Naive thymus-derived CD4-positive, alpha-beta T cell (primary cell): ENCODE data around the gene VAMP8. TPM values are rescaled to one million over a fixed set of nuclear protein-coding genes. Genes with fewer than 3 reads are reported as not detected.

ENCODE experiments used
- ATAC-seq: fragments of 150-1000 bp; cut with Tn5 transposase; 2 replicates; pipeline ENCODE4 v1.10.0; 2021; ENCODE audit warnings: mild to moderate bottlenecking, moderate library complexity
- CTCF ChIA-PET: fragments of 350-600 bp; sonication (Branson Sonifier 250); formaldehyde crosslinking; loops from one replicate; lab custom pipeline; 2021; ENCODE audit warnings: antibody characterized with exemption; lab: Charles Lee
- POLR2A ChIA-PET: fragments of 350-600 bp; sonication (Branson Sonifier 250); formaldehyde crosslinking; loops from one replicate; lab custom pipeline; 2021; ENCODE audit warnings: antibody characterized with exemption, inconsistent platforms; lab: Charles Lee
- DNase-seq, 9 donors: peaks; one replicate each; pipeline versions ENCODE4 v3.0.0 to v3.0.0-alpha.2; 2020 to 2022; ENCODE audit warnings: mixed read lengths in 1 of 9
- H3K27ac ChIP-seq: one replicate; pipeline ENCODE4 v1.7.0; 2013; ENCODE audit warnings: mild to moderate bottlenecking, low read depth, low read length, moderate library complexity
- H3K27me3 ChIP-seq, 2 donors: one replicate each; pipeline ENCODE4 v1.7.0; 2013; ENCODE audit warnings: low read length in 2 of 2, mild to moderate bottlenecking in 2 of 2, moderate library complexity in 2 of 2; ENCODE audit not compliant: control insufficient read depth in 2 of 2, insufficient read depth in 2 of 2
- H3K36me3 ChIP-seq, 3 experiments: 1 replicate in 2 of 3; 2 replicates in 1 of 3; pipeline ENCODE4 v1.7.0; 2013; ENCODE audit warnings: low read length in 3 of 3, mild to moderate bottlenecking in 3 of 3, moderate library complexity in 1 of 3; ENCODE audit not compliant: insufficient read depth in 3 of 3, control insufficient read depth in 2 of 3
- H3K4me1 ChIP-seq, 2 donors: one replicate each; pipeline ENCODE4 v1.7.0; 2013; ENCODE audit warnings: low read length in 2 of 2, mild to moderate bottlenecking in 2 of 2, moderate library complexity in 1 of 2; ENCODE audit not compliant: control insufficient read depth in 2 of 2, insufficient read depth in 2 of 2
- H3K4me3 ChIP-seq: 2 replicates; pipeline ENCODE4 v1.7.0; 2013; ENCODE audit warnings: mild to moderate bottlenecking, low read length
- H3K9me3 ChIP-seq, 3 experiments: 1 replicate in 2 of 3; 2 replicates in 1 of 3; pipeline ENCODE4 v1.7.0; 2013; ENCODE audit warnings: low read length in 3 of 3; ENCODE audit not compliant: control insufficient read depth in 2 of 3
- H3K27ac Mint-ChIP-seq, 9 donors: one replicate each; pipeline ENCODE4 v1.8.0; 2020 to 2022; ENCODE audit warnings: mixed read lengths in 9 of 9, mild to moderate bottlenecking in 8 of 9, moderate library complexity in 5 of 9, inconsistent platforms in 2 of 9
- H3K27me3 Mint-ChIP-seq, 5 donors: one replicate each; pipeline ENCODE4 v1.8.0; 2021 to 2022; ENCODE audit warnings: mixed read lengths in 5 of 5, mild to moderate bottlenecking in 1 of 5
- H3K36me3 Mint-ChIP-seq, 5 donors: one replicate each; pipeline ENCODE4 v1.8.0; 2020 to 2022; ENCODE audit warnings: mixed read lengths in 5 of 5, mild to moderate bottlenecking in 3 of 5, inconsistent platforms in 1 of 5
- H3K4me1 Mint-ChIP-seq, 7 donors: one replicate each; pipeline ENCODE4 v1.8.0; 2020 to 2022; ENCODE audit warnings: mixed read lengths in 7 of 7, mild to moderate bottlenecking in 3 of 7, inconsistent platforms in 1 of 7
- H3K4me3 Mint-ChIP-seq, 10 donors: one replicate each; pipeline ENCODE4 v1.8.0; 2020 to 2022; ENCODE audit warnings: mild to moderate bottlenecking in 10 of 10, mixed read lengths in 10 of 10, moderate library complexity in 6 of 10, inconsistent platforms in 2 of 10
- H3K9me3 Mint-ChIP-seq, 11 donors: one replicate each; pipeline ENCODE4 v1.8.0; 2020 to 2022; ENCODE audit warnings: mixed read lengths in 11 of 11, mild to moderate bottlenecking in 4 of 11, inconsistent platforms in 1 of 11, moderate library complexity in 1 of 11
- intact Hi-C, 2 donors: fragments of 100-400 bp; cut with micrococcal nuclease; formaldehyde crosslinking; loops; one replicate each; pipeline ENCODE4 v1.15.1; 2023
- polyA plus RNA-seq, 2 donors: library from polyadenylated mRNA; unstranded; fragments of 300-500 nt; fragmentation: Illumina TruSeq; gene quantifications; one replicate each; pipeline ENCODE4 v1.2.3, GENCODE V29; 2021
- total RNA-seq, 6 experiments: library from RNA in 5 of 6; stranded (reverse) in 5 of 6; gene quantifications; 1 replicate in 5 of 6; 2 replicates in 1 of 6; pipeline ENCODE4 v1.2.3 and lab custom pipeline; 2021 to 2026

The VAMP8 gene
- total and polyA plus RNA-seq, 7 experiments from 2014 or later, result 55.1 to 347 (median 120) TPM

DNA sequence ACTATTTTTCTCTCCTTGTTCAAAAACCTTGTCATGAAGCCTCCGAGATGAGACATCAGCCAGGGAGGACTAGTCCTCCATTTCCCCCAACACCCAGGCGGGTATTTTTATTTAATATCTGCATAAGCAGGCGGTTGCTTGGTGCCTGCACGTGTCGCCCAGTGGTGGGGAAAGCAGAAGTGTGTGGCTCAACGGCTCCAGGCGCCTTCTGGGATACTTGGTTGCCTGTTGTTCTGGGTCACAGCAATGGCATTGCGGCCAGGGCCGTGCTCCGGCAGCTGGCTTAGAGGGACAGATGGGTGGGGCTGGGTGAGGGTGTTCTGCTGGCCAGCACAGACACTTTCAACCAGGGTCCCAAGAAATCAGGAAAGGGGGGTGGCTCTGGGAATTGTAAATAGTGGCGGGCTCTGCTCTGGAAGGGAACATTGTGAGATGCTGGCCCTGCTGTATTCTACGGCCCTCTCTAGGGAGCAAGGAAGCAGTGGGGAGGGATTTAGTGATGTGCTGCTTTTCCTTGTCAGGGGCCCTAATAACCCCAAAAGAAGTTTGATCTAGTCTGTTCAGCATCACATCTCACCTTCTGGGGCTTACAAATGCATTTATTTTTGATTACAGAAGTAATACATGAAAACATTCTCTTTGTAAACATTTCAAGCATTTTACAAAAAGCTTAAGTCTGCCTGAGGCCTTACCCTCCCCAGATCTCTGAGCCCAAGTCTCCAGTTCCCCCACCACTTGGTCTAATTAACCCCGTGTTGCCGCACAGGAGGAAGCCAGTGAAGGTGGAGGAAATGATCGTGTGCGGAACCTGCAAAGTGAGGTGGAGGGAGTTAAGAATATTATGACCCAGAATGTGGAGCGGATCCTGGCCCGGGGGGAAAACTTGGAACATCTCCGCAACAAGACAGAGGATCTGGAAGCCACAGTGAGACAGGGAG lies 1.1 kb downstream of the VAMP8 start:
- Histone ChIP-seq H3K4me3 (peak overlapping the region; percentile 78), H3K27me3 (no peaks in the 10 kb centered on the region), H3K27ac (peak overlapping the region; percentile 86), H3K4me1 (peaks cover 14 to 31% of the 10 kb centered on the region in 2 donors), H3K36me3 (peaks cover 0 to 13% (median 0%) of the 10 kb centered on the region in 3 experiments), H3K9me3 (no peaks in the 10 kb centered on the region)
- H3K9me3 Mint-ChIP-seq, result peaks cover 0 to 2% (median 0%) of the 10 kb centered on the region in 11 donors
- intact Hi-C loops, result loop anchor here (2.0 to 5.0 kb wide), 2 partner anchors 16 to 34 kb away; partner anchors contain the start of genes C2orf68 (in 1 of the 2) and RNF181 (in 1 of the 2)
- ATAC-seq (peak; percentile 69), DNase-seq (no peak)
- ChIA-PET POLR2A (interaction anchor here (0.7 to 5.7 kb wide), 14 partner anchors 9 to 252 kb away, joined by 3 to 50 read pairs (median 5); partner anchors contain the start of genes GGCX, MAT2A, RNF181 and SH2D6), CTCF (interaction anchor here (0.6 kb wide), 1 partner anchor 25 kb away, joined by 4 read pairs; no protein-coding TSS in a partner anchor)
- peaks cover 37 to 56% (median 48%) of the 10 kb centered on the region in 7 donors for H3K4me1 Mint-ChIP-seq
- peak overlapping the region; percentile 74 to 99 (median 94) for H3K27ac Mint-ChIP-seq
- H3K4me3 Mint-ChIP-seq, result peak overlapping the region; percentile 89 to 96 (median 92)
- no peaks in the 10 kb centered on the region for H3K27me3 Mint-ChIP-seq
- H3K36me3 Mint-ChIP-seq, result peaks cover 0 to 17% (median 12%) of the 10 kb centered on the region in 5 donors

DNA sequence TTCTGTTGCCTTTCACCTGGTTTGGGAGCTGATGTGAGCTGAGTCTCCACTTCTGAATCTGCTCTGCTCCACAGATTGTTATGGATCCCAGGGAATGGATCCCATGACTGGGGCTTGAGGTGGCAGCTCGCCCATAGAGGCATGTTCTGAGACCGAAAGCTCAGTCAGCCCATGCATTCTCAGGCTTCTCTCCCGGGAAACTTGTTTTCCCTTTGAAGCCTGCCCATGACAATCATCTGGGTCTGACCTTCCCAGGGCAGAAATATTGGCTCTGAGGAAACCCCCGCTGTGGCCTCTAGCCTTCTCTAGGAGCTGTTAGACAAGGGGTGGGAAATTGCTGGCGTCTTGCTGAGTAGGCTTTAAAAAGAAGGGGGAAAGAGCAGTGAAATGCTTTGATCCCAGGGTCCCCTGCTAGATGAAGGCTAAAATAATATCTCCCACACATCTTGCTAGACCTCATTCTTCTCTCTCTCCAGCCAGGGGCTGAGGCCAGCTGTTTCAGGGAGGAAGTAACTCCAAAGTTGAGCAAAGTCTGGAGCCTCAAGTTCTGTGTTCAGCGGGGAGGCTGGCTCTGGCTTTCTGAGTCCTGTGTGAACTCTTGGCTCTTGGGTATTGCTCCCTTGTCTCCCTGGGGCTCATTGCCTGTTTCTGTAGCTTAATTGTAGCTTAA lies 2.0 kb downstream of the VAMP8 start:
- intact Hi-C loops, result loop anchor here (2.0 to 5.0 kb wide), 2 partner anchors 15 to 33 kb away; partner anchors contain the start of genes C2orf68 (in 1 of the 2) and RNF181 (in 1 of the 2)
- Histone ChIP-seq H3K4me3 (peak overlapping the region; percentile 78), H3K9me3 (no peaks in the 10 kb centered on the region), H3K4me1 (peaks cover 19 to 36% of the 10 kb centered on the region in 2 donors), H3K27ac (peak overlapping the region; percentile 86), H3K36me3 (peaks cover 0 to 13% (median 0%) of the 10 kb centered on the region in 3 experiments), H3K27me3 (no peaks in the 10 kb centered on the region)
- no peak for DNase-seq
- peak overlapping the region; percentile 89 to 96 (median 92) for H3K4me3 Mint-ChIP-seq
- peaks cover 40 to 62% (median 54%) of the 10 kb centered on the region in 7 donors for H3K4me1 Mint-ChIP-seq
- CTCF ChIA-PET, result interaction anchor here (0.6 kb wide), 1 partner anchor 26 kb away, joined by 4 read pairs; no protein-coding TSS in a partner anchor
- H3K27ac Mint-ChIP-seq, result peak overlapping the region; percentile 74 to 99 (median 94)
- no peak for ATAC-seq
- peaks cover 0 to 2% (median 0%) of the 10 kb centered on the region in 11 donors for H3K9me3 Mint-ChIP-seq
- peaks cover 0 to 17% (median 12%) of the 10 kb centered on the region in 5 donors for H3K36me3 Mint-ChIP-seq
- H3K27me3 Mint-ChIP-seq, result no peaks in the 10 kb centered on the region
- POLR2A ChIA-PET, result interaction anchor here (0.6 to 5.7 kb wide), 14 partner anchors 8 to 252 kb away, joined by 3 to 50 read pairs (median 5); partner anchors contain the start of genes GGCX, MAT2A, RNF181 and SH2D6

DNA sequence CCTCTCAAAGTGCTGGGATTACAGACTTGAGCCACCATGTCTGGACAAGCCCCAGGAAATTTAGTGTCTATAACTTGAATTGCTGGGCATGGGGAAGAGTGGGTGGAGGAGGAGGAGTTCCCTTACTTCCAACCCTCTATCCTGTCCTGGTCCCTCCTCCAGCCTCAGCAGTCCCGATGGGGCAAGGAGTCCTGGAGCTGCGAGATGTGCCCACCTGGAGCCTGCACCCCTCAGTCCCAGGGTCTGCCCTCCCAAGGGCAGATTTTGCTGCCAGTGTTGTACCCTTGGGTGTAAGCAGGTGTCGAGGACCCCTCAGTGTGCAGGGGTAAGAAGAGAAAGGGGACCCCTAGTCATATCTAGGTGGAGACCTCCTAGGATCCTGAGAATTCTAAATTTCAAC lies 2.8 kb downstream of the VAMP8 start:
- Histone ChIP-seq H3K4me1 (peaks cover 25 to 40% of the 10 kb centered on the region in 2 donors), H3K4me3 (no peak overlapping the region), H3K27ac (peak overlapping the region; percentile 86), H3K27me3 (no peaks in the 10 kb centered on the region), H3K9me3 (no peaks in the 10 kb centered on the region), H3K36me3 (peaks cover 0 to 13% (median 0%) of the 10 kb centered on the region in 3 experiments)
- intact Hi-C loops, result no loop called here
- no peaks in the 10 kb centered on the region for H3K27me3 Mint-ChIP-seq
- H3K4me3 Mint-ChIP-seq, result peak overlapping the region; percentile 27 to 96 (median 78)
- DNase-seq (no peak), ATAC-seq (no peak)
- H3K27ac Mint-ChIP-seq, result peak overlapping the region in 7 of 9 donors; percentile 39 to 99 (median 76)
- H3K4me1 Mint-ChIP-seq, result peaks cover 45 to 68% (median 61%) of the 10 kb centered on the region in 7 donors
- CTCF ChIA-PET, result interaction anchor here (1.0 kb wide), 1 partner anchor 28 kb away, joined by 3 read pairs; no protein-coding TSS in a partner anchor
- peaks cover 0 to 2% (median 0%) of the 10 kb centered on the region in 11 donors for H3K9me3 Mint-ChIP-seq
- peaks cover 0 to 17% (median 12%) of the 10 kb centered on the region in 5 donors for H3K36me3 Mint-ChIP-seq
- POLR2A ChIA-PET, result interaction anchor here (1.2 to 5.7 kb wide), 3 partner anchors 15 to 25 kb away, joined by 4 to 50 read pairs (median 16); partner anchors contain the start of genes GGCX and RNF181

DNA sequence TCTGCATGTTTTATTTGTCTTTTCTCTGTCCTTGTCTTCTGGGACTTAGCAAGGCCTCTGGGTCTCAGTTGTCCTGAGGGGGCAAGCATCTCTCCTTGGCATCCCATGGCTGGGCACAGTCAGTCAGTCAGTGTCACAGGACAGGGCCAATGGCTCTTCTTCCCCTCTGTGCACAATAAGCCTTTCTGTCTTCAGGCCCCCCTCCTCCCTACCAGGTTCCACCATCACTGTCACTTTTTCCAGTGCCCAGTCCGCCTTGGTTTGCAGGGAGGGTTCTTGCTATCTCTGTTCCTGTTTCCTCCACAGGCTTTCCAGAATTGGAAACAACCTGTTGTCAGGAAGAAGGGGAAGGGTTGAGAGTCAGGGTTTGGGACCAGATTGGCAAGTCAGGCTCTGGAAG lies 5.1 kb downstream of the VAMP8 start:
- peaks cover 31 to 48% of the 10 kb centered on the region in 2 donors for H3K4me1 ChIP-seq
- no peak overlapping the region for H3K27ac ChIP-seq
- DNase-seq, result no peak
- Mint-ChIP-seq H3K27me3 (no peaks in the 10 kb centered on the region), H3K4me3 (peak overlapping the region in 6 of 10 donors; percentile 5 to 90 (median 54)), H3K27ac (peak overlapping the region in 7 of 9 donors; percentile 11 to 93 (median 66)), H3K36me3 (peaks cover 0 to 19% (median 12%) of the 10 kb centered on the region in 5 donors), H3K9me3 (peaks cover 0 to 2% (median 0%) of the 10 kb centered on the region in 11 donors), H3K4me1 (peaks cover 56 to 82% (median 68%) of the 10 kb centered on the region in 7 donors)
- H3K4me3 ChIP-seq, result no peak overlapping the region
- CTCF ChIA-PET, result interaction anchor here (1.0 kb wide), 1 partner anchor 17 kb away, joined by 3 read pairs; no protein-coding TSS in a partner anchor
- POLR2A ChIA-PET, result interaction anchor here (0.8 to 6.4 kb wide), 2 partner anchors 12 to 166 kb away, joined by 5 to 85 read pairs; partner anchors contain the start of gene RNF181
- peaks cover 0 to 13% (median 0%) of the 10 kb centered on the region in 3 experiments for H3K36me3 ChIP-seq
- no peak for ATAC-seq
- intact Hi-C loops, result no loop called here
- no peaks in the 10 kb centered on the region for H3K27me3 ChIP-seq
- H3K9me3 ChIP-seq, result no peaks in the 10 kb centered on the region

DNA sequence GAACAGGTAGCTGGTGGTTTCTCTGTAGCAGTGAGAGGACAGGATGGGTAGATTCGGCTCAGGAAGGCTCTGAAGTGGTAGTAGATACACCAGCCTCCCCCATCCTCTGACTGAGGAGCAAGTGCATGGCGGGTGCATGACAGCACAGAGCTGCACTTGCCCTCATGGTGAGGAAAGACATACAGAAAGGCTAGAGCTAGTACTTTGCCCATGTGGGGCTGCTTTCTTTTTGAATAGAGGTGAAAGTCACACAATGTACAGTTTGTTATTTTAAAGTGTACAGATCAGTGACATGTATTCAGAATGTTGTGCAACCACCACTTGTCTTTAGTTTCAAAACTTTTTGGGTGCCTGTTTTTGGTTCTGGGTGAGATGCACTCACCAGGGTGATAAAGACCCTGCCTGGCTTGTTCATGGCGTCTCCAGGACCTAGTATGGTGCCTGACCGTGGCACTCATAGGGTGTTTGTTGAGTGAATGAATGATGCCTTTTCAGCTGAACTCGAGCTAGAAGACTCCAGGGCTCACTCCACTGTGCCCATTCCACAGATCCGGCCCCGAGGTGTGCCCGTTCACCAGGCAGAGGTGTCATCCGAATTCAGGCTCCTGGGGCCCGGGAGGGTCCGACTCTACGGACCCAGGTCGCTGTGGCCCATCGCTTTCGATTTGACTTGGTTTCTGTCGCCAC lies 6.4 kb downstream of the VAMP8 start:
- H3K27ac ChIP-seq, result peak overlapping the region; percentile 80
- H3K36me3 ChIP-seq, result peaks cover 0 to 13% (median 0%) of the 10 kb centered on the region in 3 experiments
- Mint-ChIP-seq H3K9me3 (peaks cover 0 to 2% (median 0%) of the 10 kb centered on the region in 11 donors), H3K27me3 (no peaks in the 10 kb centered on the region), H3K4me1 (peaks cover 56 to 83% (median 69%) of the 10 kb centered on the region in 7 donors), H3K36me3 (peaks cover 0 to 18% (median 12%) of the 10 kb centered on the region in 5 donors), H3K4me3 (peak overlapping the region; percentile 86 to 96 (median 90)), H3K27ac (peak overlapping the region; percentile 87 to 97 (median 94))
- CTCF ChIA-PET, result interaction anchor here (1.0 kb wide), 3 partner anchors 16 to 28 kb away, joined by 3 read pairs; no protein-coding TSS in a partner anchor
- ATAC-seq (peak; percentile 74), DNase-seq (peak in 7 of 9 donors; percentile 36 to 65 (median 52))
- POLR2A ChIA-PET, result interaction anchor here (0.8 to 6.4 kb wide), 10 partner anchors 11 to 277 kb away, joined by 3 to 85 read pairs (median 8); partner anchors contain the start of genes GGCX, MAT2A, RNF181 and USP39
- no peaks in the 10 kb centered on the region for H3K27me3 ChIP-seq
- H3K4me3 ChIP-seq, result peak overlapping the region; percentile 69
- H3K4me1 ChIP-seq, result peaks cover 26 to 48% of the 10 kb centered on the region in 2 donors
- H3K9me3 ChIP-seq, result no peaks in the 10 kb centered on the region
- intact Hi-C loops, result loop anchor here (1.0 to 2.0 kb wide), 5 partner anchors 11 to 32 kb away; partner anchors contain the start of genes TMEM150A (in 2 of the 2), C2orf68 (in 1 of the 2), RNF181 (in 1 of the 2) and USP39 (in 1 of the 2)
